Endodermal cell (in vitro differentiated cells): ENCODE results near the gene NT5E. TPM values are rescaled to one million over a fixed set of nuclear protein-coding genes. Genes with fewer than 3 reads are reported as not detected.

Experiments used
- DNase-seq: peaks from one replicate; pipeline ENCODE4 v3.0.0-alpha.2; 2017
- H3K27ac ChIP-seq: 2 replicates; pipeline ENCODE4 v1.5.1; 2013; ENCODE audit warnings: mild to moderate bottlenecking, low read depth, low read length, moderate library complexity
- H3K27me3 ChIP-seq: 2 replicates; pipeline ENCODE4 v1.6.1; 2013; ENCODE audit warnings: mild to moderate bottlenecking, low read length, moderate library complexity; ENCODE audit not compliant: insufficient read depth, control insufficient read depth, poor library complexity, severe bottlenecking
- H3K36me3 ChIP-seq: 2 replicates; pipeline ENCODE4 v1.7.0; 2013; ENCODE audit warnings: mild to moderate bottlenecking, low read length, moderate library complexity; ENCODE audit not compliant: control insufficient read depth, insufficient read depth
- H3K4me1 ChIP-seq: one replicate; pipeline ENCODE4 v1.7.0; 2013; ENCODE audit warnings: low read length; ENCODE audit not compliant: control insufficient read depth, insufficient read depth
- H3K4me3 ChIP-seq: 2 replicates; pipeline ENCODE4 v1.5.1; 2013; ENCODE audit warnings: mild to moderate bottlenecking, low read length, moderate library complexity
- H3K9ac ChIP-seq: 2 replicates; pipeline ENCODE4 v1.6.1; 2013; ENCODE audit warnings: mild to moderate bottlenecking, low read length, moderate library complexity; ENCODE audit not compliant: poor library complexity, severe bottlenecking; ENCODE audit errors: extremely low read depth
- H3K9me3 ChIP-seq: 2 replicates; pipeline ENCODE4 v1.6.1; 2013; ENCODE audit warnings: mild to moderate bottlenecking, low read length, moderate library complexity; ENCODE audit not compliant: control insufficient read depth
- H3K27ac Mint-ChIP-seq: 2 replicates; pipeline ENCODE4 v1.8.0; 2020; ENCODE audit warnings: mixed read lengths
- H3K27me3 Mint-ChIP-seq: 2 replicates; pipeline ENCODE4 v1.8.0; 2021; ENCODE audit warnings: mild to moderate bottlenecking, mixed read lengths; ENCODE audit not compliant: insufficient read depth
- H3K36me3 Mint-ChIP-seq: 2 replicates; pipeline ENCODE4 v1.8.0; 2020; ENCODE audit warnings: low read depth, mixed read lengths
- H3K4me1 Mint-ChIP-seq: 2 replicates; pipeline ENCODE4 v1.8.0; 2020; ENCODE audit warnings: mixed read lengths
- H3K4me3 Mint-ChIP-seq: 2 replicates; pipeline ENCODE4 v1.8.0; 2020; ENCODE audit warnings: mild to moderate bottlenecking, moderate library complexity, mixed read lengths
- H3K9me3 Mint-ChIP-seq: 2 replicates; pipeline ENCODE4 v1.8.0; 2020; ENCODE audit warnings: mild to moderate bottlenecking, mixed read lengths
- WGBS, 2 experiments: methylation state at CpG; one replicate each; pipeline versions ENCODE4 v1.1.5 to v1.1.7; 2013; ENCODE audit warnings: missing lambda C conversion rate in 2 of 2, mixed read lengths in 1 of 2; ENCODE audit not compliant: insufficient coverage in 1 of 2, insufficient read length in 1 of 2; 5-methylcytosine and 5-hydroxymethylcytosine counted together
- total RNA-seq, 2 donors: library from RNA; stranded (reverse); fragmentation: NEBNext Ultra II Directional in 1 of 2; extraction: Animal tissue kit (Norgen Biotek cat#: 25700) in 1 of 2; gene quantifications; 2 replicates in 1 of 2; 3 replicates in 1 of 2; pipeline ENCODE4 v1.2.1, GENCODE V29; 2021
- TF ChIP-seq, protein P1 (sequence below): fragments of 200-600 bp; sonication (generic); conservative IDR thresholded peaks from 2 replicates; pipeline ENCODE4 v1.5.0; 2021; ENCODE audit warnings: antibody characterized with exemption, mild to moderate bottlenecking

NT5E gene
- total RNA-seq, 2 donors from 2014 or later = 0.33 to 0.75 TPM

GRCh38 chr6:85470023-85470410 lies 20.1 kb downstream of the NT5E start:
- Histone ChIP-seq H3K27me3 (no peaks in the 10 kb centered on the region), H3K4me1 (no peaks in the 10 kb centered on the region), H3K9ac (no peak overlapping the region), H3K36me3 (no peaks in the 10 kb centered on the region), H3K27ac (no peak overlapping the region), H3K4me3 (no peak overlapping the region), H3K9me3 (no peaks in the 10 kb centered on the region)
- Mint-ChIP-seq H3K4me1 (no peaks in the 10 kb centered on the region), H3K27me3 (no peaks in the 10 kb centered on the region), H3K4me3 (no peak overlapping the region), H3K9me3 (no peaks in the 10 kb centered on the region), H3K36me3 (no peaks in the 10 kb centered on the region), H3K27ac (no peak overlapping the region)
- TF ChIP-seq, protein P1, sequence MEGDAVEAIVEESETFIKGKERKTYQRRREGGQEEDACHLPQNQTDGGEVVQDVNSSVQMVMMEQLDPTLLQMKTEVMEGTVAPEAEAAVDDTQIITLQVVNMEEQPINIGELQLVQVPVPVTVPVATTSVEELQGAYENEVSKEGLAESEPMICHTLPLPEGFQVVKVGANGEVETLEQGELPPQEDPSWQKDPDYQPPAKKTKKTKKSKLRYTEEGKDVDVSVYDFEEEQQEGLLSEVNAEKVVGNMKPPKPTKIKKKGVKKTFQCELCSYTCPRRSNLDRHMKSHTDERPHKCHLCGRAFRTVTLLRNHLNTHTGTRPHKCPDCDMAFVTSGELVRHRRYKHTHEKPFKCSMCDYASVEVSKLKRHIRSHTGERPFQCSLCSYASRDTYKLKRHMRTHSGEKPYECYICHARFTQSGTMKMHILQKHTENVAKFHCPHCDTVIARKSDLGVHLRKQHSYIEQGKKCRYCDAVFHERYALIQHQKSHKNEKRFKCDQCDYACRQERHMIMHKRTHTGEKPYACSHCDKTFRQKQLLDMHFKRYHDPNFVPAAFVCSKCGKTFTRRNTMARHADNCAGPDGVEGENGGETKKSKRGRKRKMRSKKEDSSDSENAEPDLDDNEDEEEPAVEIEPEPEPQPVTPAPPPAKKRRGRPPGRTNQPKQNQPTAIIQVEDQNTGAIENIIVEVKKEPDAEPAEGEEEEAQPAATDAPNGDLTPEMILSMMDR = no peak
- WGBS, 2 experiments = 91 to 100% methylated on average over 1 to 2 of the region's 2 CpGs
- peak; percentile 14 for DNase-seq

DNA sequence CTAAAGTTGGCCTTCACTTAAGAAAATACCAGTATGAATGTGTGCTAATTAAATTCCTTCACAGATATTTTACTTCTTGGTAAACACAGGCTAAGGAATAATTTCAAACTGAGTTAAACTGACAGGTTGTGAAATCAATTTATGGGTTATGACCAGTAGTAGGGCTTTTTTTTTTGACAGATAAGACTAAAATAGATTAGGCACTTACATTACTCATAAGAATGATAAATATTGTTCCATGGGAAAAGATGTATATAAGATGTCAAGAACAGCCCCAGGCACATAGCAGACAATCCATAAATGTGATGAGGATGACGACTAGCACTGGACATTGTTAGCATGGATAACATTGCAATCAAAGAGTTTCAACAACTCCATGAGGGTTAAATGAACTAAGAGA lies 22.9 kb downstream of the NT5E start:
- DNase-seq = no peak
- Mint-ChIP-seq H3K4me3 (no peak overlapping the region), H3K4me1 (no peaks in the 10 kb centered on the region), H3K27ac (no peak overlapping the region), H3K27me3 (no peaks in the 10 kb centered on the region), H3K36me3 (no peaks in the 10 kb centered on the region), H3K9me3 (peaks cover 13% of the 10 kb centered on the region)
- TF ChIP-seq, protein P1 = no peak
- no peak overlapping the region for H3K9ac ChIP-seq
- H3K27ac ChIP-seq = no peak overlapping the region
- WGBS, 2 experiments = 81 to 91% methylated on average over 1 of the region's 1 CpG
- H3K27me3 ChIP-seq = no peaks in the 10 kb centered on the region
- H3K4me3 ChIP-seq = no peak overlapping the region
- H3K4me1 ChIP-seq = no peaks in the 10 kb centered on the region
- H3K36me3 ChIP-seq = no peaks in the 10 kb centered on the region
- peaks cover 13% of the 10 kb centered on the region for H3K9me3 ChIP-seq

GRCh38 chr6:85473748-85474147 lies 23.9 kb downstream of the NT5E start:
- Mint-ChIP-seq H3K4me3 (no peak overlapping the region), H3K9me3 (peaks cover 13% of the 10 kb centered on the region), H3K27ac (no peak overlapping the region), H3K4me1 (no peaks in the 10 kb centered on the region), H3K36me3 (no peaks in the 10 kb centered on the region), H3K27me3 (no peaks in the 10 kb centered on the region)
- no peak overlapping the region for H3K9ac ChIP-seq
- no peak overlapping the region for H3K27ac ChIP-seq
- DNase-seq = peak; percentile 2
- H3K36me3 ChIP-seq = no peaks in the 10 kb centered on the region
- no peaks in the 10 kb centered on the region for H3K4me1 ChIP-seq
- H3K4me3 ChIP-seq = no peak overlapping the region
- WGBS, 2 experiments = 98% methylated on average over 1 of the region's 1 CpG; no CpG with 5 or more reads in 1 of the 2 experiments
- H3K9me3 ChIP-seq = peaks cover 13% of the 10 kb centered on the region
- no peaks in the 10 kb centered on the region for H3K27me3 ChIP-seq
- TF ChIP-seq, protein P1 = no peak
